Right lobe of liver (tissue), 6 donors: ENCODE data around the gene IGF2BP3. TPM values are rescaled to one million over a fixed set of nuclear protein-coding genes. Genes with fewer than 3 reads are reported as not detected.

ENCODE experiments used
- ATAC-seq, 4 donors: fragments of 200-7000 bp; cut with Tn5 transposase; one replicate each; pipeline ENCODE4 v1.9.1; 2020; ENCODE audit warnings: mild to moderate bottlenecking in 4 of 4, moderate library complexity in 4 of 4
- DNase-seq, 3 donors: peaks; one replicate each; pipeline ENCODE4 v3.0.0-alpha.2; 2020
- H3K27ac ChIP-seq, 3 donors: fragments of 200-600 bp; one replicate each; pipeline ENCODE4 v1.8.0; 2022
- H3K27me3 ChIP-seq, 2 donors: fragments of 200-600 bp; one replicate each; pipeline ENCODE4 v1.8.0; 2022
- H3K36me3 ChIP-seq, 4 donors: fragments of 200-600 bp; sonication (generic) in 1 of 4; one replicate each; pipeline versions ENCODE4 v1.5.1 to v1.8.0; 2017 to 2022; ENCODE audit warnings: control low read depth in 1 of 4
- H3K4me1 ChIP-seq, 4 donors: fragments of 200-600 bp; sonication (generic) in 1 of 4; one replicate each; pipeline versions ENCODE4 v1.5.1 to v1.8.0; 2017 to 2022; ENCODE audit warnings: control low read depth in 1 of 4
- H3K4me3 ChIP-seq, 3 donors: fragments of 200-600 bp; one replicate each; pipeline ENCODE4 v1.8.0; 2022
- H3K9me3 ChIP-seq, 4 donors: fragments of 200-600 bp; sonication (generic) in 1 of 4; one replicate each; pipeline versions ENCODE4 v1.5.1 to v1.8.0; 2017 to 2022; ENCODE audit warnings: control low read depth in 1 of 4
- POLR2A ChIP-seq: fragments of 450-650 bp; IDR thresholded peaks from one replicate; pipeline ENCODE4 v1.6.1; 2017; ENCODE audit warnings: antibody characterized with exemption, mild to moderate bottlenecking
- WGBS: methylation state at CpG from one replicate; pipeline ENCODE4 v1.1.6; 2018; ENCODE audit warnings: low coverage, low lambda C conversion rate; ENCODE audit not compliant: insufficient coverage; ENCODE audit errors: missing lambda C conversion rate; 5-methylcytosine and 5-hydroxymethylcytosine counted together
- intact Hi-C, 2 donors: fragments of 100-400 bp; cut with DNase I; formaldehyde crosslinking; loops; one replicate each; pipeline versions ENCODE4 v1.11.2 to v1.14.1; 2022
- total RNA-seq, 6 experiments: library from RNA; depleted of rRNA in 2 of 6; stranded (reverse); fragments of >200 nt in 2 of 6; fragmentation: NEBNext Ultra II Directional in 3 of 6; extraction: Animal tissue kit (Norgen Biotek cat#: 25700) in 3 of 6; gene quantifications; one replicate each; pipeline versions ENCODE4 v1.1.0 to v1.2.4, GENCODE V29; 2016 to 2023
- TF ChIP-seq, protein P1 (sequence below), 4 donors: fragments of 200-600 bp in 3 of 4; fragments of 450-650 bp in 1 of 4; IDR thresholded peaks; one replicate each; pipeline versions ENCODE4 v1.5.1 to v1.8.0; 2016 to 2022; ENCODE audit warnings: antibody characterized with exemption in 4 of 4, mild to moderate bottlenecking in 2 of 4
- donor health status: DM: no; HTN: yes; CAD: no.
- donor health status: DM: no; HTN: no; CAD: no.
- donor health status: DM: no; HTN: no; CAD: no.
- donor health status: DM: no; HTN: yes; CAD: no.
- donor health status: DM: no; HTN: yes; CAD: no.

Gene IGF2BP3
- total RNA-seq, 6 experiments from 2014 or later = 0.12 to 0.64 (median 0.19) TPM; not detected in 1

DNA sequence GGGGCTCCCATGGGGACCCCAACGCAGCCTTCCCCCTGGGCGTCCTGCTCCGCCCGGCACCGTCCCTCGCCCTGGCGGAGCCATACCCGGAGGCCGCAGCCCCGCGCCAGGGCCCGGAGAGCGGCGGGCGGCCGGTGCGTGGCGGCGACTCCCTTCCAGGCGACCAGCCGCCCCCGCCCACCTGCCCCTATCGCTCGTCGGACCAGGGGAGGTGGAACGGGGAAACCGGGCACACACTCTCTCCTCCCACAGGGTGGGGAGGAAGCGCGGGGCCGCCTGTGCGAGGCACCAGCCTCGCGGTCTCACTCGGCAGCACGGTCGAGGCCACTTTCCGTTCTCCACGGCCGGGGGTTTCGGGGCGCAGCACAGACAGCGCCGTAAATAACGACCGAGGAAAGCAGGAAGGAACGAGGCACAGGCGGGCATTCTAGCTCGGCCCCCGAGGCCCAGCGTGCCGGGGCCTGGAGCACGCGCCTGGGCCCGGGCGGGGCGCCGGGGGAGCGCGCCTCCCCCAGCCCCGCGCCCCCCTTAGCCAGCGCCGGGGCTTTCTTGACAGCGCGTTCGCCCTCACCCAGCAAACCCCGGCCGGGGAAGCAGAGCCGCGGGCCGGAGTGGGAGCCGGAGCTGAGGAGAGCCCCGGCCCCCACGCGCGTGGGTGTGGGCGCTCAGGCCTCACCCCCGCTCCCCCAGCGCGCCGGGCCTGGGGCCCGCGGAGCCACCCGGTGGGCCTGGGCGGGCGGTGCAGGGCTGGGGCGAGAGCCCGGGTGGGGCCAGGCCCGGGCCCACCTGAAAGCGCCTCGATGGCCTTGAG lies 936 bp downstream of the IGF2BP3 start:
- DNase-seq (no peak), ATAC-seq (peak in 2 of 4 donors; percentile 14 to 29)
- peaks cover 0 to 36% (median 12%) of the 10 kb centered on the region in 4 donors for H3K4me1 ChIP-seq
- H3K36me3 ChIP-seq = no peaks in the 10 kb centered on the region
- H3K27me3 ChIP-seq = peaks cover 7 to 82% of the 10 kb centered on the region in 2 donors
- intact Hi-C loops = no loop called here
- no peaks in the 10 kb centered on the region for H3K9me3 ChIP-seq
- H3K27ac ChIP-seq = no peak overlapping the region
- TF ChIP-seq, protein P1, sequence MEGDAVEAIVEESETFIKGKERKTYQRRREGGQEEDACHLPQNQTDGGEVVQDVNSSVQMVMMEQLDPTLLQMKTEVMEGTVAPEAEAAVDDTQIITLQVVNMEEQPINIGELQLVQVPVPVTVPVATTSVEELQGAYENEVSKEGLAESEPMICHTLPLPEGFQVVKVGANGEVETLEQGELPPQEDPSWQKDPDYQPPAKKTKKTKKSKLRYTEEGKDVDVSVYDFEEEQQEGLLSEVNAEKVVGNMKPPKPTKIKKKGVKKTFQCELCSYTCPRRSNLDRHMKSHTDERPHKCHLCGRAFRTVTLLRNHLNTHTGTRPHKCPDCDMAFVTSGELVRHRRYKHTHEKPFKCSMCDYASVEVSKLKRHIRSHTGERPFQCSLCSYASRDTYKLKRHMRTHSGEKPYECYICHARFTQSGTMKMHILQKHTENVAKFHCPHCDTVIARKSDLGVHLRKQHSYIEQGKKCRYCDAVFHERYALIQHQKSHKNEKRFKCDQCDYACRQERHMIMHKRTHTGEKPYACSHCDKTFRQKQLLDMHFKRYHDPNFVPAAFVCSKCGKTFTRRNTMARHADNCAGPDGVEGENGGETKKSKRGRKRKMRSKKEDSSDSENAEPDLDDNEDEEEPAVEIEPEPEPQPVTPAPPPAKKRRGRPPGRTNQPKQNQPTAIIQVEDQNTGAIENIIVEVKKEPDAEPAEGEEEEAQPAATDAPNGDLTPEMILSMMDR (IDR thresholded peaks at IDR 0.05) = no peak
- no peak for TF ChIP-seq POLR2A
- peak overlapping the region in 1 of 3 donors; percentile 16 for H3K4me3 ChIP-seq
- WGBS = 3% methylated on average over 8 of the region's 91 CpGs

DNA sequence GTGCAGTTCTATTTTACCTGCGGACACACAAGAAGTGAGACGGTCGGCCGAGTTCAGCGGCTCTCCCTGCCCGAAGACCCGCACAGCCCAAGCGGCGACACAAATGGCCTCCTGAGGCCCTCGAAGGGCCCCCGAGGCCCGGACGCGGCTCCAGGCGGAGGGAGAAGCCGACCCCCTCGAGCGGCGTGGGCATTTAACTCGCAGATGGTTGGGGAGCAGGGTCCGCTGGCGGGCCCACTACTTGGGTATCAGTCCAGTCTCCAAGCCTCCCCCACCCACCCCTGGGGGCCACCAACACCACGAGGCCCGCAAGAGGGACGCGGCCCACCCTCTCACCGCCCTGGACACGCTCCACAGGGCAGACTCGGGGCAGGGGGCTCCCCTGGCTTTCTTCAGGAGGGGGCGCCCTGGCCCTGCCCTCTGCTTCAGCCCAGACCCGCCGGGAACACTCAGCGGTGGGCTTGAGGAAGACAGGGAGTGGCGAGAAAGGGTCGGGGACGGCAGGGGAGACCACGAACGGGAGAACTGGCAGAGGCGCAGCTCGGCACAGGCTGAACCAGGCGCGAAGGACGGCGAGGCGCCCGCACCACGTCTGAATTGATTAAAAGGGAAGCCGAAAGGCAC lies 1.7 kb downstream of the IGF2BP3 start:
- intact Hi-C loops = no loop called here
- DNase-seq (no peak), ATAC-seq (peak in 2 of 4 donors; percentile 9 to 17)
- Histone ChIP-seq H3K4me1 (peaks cover 0 to 28% (median 9%) of the 10 kb centered on the region in 4 donors), H3K9me3 (no peaks in the 10 kb centered on the region), H3K36me3 (no peaks in the 10 kb centered on the region), H3K27ac (no peak overlapping the region), H3K4me3 (no peak overlapping the region), H3K27me3 (peaks cover 7 to 82% of the 10 kb centered on the region in 2 donors)
- no peak for TF ChIP-seq POLR2A
- TF ChIP-seq, protein P1 (IDR thresholded peaks at IDR 0.05) = no peak
- WGBS = 5% methylated on average over 12 of the region's 48 CpGs

DNA sequence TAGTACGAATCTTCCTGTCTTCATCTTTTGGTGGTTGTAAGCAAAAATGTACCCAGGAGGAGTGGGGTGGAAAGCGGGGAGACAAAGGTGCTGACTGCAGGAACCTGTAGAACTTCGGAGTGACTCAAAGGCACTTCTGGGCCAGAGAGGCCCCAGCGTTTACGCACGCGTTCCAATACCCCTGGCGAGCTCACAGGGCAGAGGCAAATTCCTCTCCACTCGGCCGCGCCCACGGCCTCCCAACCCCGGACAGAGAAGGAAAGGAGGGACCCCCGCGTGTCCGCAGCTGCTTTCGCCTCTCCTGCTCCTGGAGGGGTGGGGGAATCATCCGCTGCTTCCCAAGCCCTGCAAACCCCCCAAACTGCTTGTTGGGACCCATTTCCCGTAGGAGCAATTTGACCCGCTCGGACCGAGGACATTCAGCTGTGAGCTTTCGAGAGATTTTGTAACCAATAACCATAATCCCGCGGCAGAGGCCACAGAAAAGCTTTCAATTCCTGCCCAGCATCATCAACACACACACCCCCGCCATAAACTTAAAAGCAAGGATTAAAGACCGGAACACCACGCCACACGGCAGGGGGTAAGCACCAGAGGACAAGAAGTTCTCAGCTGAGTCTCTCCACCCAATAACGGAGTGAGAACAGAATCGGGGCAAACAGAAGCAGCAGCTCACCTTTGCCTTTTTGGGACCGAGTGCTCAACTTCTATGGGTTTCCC lies 2.3 kb downstream of the IGF2BP3 start:
- H3K4me1 ChIP-seq = peaks cover 0 to 25% (median 7%) of the 10 kb centered on the region in 4 donors
- H3K9me3 ChIP-seq = no peaks in the 10 kb centered on the region
- DNase-seq = no peak
- WGBS = 6% methylated on average over 17 of the region's 32 CpGs
- ATAC-seq = peak in 1 of 4 donors; percentile 32
- peaks cover 7 to 76% of the 10 kb centered on the region in 2 donors for H3K27me3 ChIP-seq
- no peak overlapping the region for H3K4me3 ChIP-seq
- no peak overlapping the region for H3K27ac ChIP-seq
- no peaks in the 10 kb centered on the region for H3K36me3 ChIP-seq
- TF ChIP-seq, protein P1 (IDR thresholded peaks at IDR 0.05) = no peak
- TF ChIP-seq POLR2A = no peak
- intact Hi-C loops = no loop called here

DNA sequence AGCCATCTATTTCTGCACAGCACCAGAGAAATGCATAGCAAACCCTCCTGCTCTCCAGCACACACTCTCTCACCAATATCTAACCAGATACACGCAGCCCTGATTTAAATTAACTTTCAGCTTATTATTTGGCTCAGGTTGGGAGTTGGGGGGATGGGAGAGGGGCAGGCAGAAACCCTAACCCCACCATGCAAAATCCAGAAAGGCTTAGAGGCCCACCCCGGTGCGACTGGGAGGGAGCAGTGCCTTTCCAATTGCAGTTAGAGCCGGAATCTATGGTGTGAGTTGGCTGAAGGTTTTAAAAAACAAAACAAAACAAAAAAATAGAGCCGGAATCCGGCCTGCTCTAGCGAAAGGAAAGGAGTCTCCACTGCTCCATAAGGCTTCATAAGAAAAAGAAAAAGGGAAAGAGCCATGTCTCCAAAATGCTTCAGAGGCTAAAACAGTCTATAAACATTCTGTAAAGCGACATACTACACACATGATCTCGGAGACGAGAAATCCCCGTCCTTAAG lies 2.9 kb downstream of the IGF2BP3 start:
- Histone ChIP-seq H3K36me3 (no peaks in the 10 kb centered on the region), H3K9me3 (no peaks in the 10 kb centered on the region), H3K4me3 (no peak overlapping the region), H3K27ac (no peak overlapping the region), H3K4me1 (peaks cover 0 to 25% (median 7%) of the 10 kb centered on the region in 4 donors), H3K27me3 (peaks cover 7 to 70% of the 10 kb centered on the region in 2 donors)
- DNase-seq (no peak), ATAC-seq (no peak)
- 24% methylated on average over 11 of the region's 11 CpGs for WGBS
- intact Hi-C loops = no loop called here
- TF ChIP-seq POLR2A = no peak
- TF ChIP-seq, protein P1 (IDR thresholded peaks at IDR 0.05) = no peak
